GM12801 (cell line): ENCODE data around the gene CDC25C.

Source experiments
- CTCF ChIP-seq: IDR thresholded peaks from one replicate; pipeline ENCODE4 v1.5.1; 2011; ENCODE audit warnings: control low read depth; ENCODE audit not compliant: insufficient read length; ENCODE audit errors: extremely low read depth

The CDC25C gene

DNA sequence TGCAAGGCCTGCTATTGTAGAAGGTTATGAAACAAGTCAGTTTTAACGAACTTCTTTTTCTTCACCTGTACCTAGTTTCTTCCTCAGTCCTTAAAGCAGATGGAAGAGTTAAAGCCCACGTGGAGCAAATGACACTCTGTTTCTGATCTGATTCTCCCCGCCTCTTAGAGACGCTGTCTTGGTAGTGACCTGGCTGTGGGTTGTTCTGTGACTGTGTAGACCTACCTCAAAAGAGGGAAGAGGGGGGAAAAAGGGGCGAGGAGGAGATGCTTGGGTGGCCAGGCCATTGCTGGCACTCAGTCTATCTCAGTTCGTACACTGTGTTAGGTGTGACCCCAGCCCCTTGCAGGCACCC is 57.8 kb downstream of the CDC25C start:
- TF ChIP-seq CTCF = no peak

GRCh38 chr5:138272681-138273080 is 58.9 kb downstream of the CDC25C start:
- no peak for TF ChIP-seq CTCF

GRCh38 chr5:138271281-138271680 is 60.3 kb downstream of the CDC25C start:
- no peak for TF ChIP-seq CTCF

DNA sequence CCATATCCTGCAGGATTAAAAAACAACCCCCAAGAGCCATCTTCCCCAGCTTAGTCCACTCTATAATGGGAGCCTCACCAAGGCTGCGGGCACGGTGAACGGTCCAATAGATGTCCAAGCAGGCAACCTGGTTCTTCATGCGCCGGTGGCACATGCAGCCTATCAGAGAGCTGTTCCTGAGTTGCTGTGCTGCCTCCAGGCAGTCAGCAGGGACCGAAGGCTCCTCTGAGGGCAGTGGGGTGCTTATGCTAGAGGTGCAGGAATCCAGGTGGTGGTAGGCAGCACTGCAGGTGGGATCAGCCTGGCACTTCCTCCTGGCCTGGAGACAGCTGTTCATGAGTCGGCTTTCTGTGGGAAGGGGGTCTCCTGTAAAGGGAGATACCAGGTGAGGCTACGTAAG is 67.4 kb downstream of the CDC25C start:
- no peak for TF ChIP-seq CTCF

DNA sequence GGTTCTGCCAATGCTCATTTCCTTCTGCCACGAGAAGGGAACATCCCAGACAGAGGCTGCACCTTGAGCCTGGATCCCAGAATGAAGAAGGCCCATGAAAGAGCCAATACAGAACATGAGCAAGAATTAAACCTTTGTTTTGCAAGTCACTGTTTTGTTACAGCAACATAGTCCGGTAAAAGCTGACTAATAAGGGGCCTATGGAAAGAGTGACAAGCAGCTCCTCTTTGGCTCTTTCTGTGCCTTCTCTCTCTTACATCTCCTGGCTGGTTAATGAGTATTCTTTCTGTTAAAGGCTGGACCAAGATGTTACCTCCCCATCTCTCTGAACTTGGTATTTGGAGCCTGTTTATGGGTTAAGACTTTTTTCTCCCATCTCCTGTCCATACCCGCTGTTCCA is 68.0 kb downstream of the CDC25C start:
- TF ChIP-seq CTCF = no peak

DNA sequence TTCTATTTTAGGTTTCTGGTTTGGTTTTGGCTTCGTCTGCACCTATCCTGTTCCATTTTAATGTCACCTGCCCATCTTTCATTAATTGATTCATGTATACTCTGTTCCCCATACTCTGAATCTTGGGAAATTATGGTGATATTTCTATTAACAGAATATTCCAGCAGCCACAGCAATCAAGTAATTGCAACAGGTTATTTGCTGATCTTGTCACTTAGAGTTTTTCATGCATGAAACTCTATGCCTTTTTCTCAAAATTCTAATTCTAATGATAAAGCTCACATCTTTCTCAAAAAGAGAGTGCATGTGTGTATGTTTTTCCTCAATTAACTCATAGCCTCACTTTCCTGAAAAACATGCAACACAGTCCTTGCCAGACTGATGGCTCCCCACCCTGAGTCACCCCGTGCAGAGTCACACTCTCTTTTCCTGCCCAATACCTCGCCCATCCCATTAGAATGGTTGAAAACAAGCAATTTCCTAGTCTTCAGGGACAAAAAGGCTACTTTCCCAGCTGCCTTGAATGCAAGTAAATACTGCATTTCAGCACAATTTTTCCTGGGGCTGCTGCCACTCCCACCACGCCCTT is 72.8 kb downstream of the CDC25C start:
- TF ChIP-seq CTCF = no peak

- no peak for TF ChIP-seq CTCF
Measured at GRCh38 chr5:138257583-138257982, 74.0 kb downstream of the CDC25C start.

GRCh38 chr5:138252944-138253343 is 78.7 kb downstream of the CDC25C start:
- no peak for TF ChIP-seq CTCF
